Trophoblast cell (in vitro differentiated cells and primary cell): ENCODE data around the gene DGKH.

Experiments used
- DNase-seq, 2 donors: peaks; one replicate each; pipeline ENCODE4 v3.0.0-alpha.2; 2016
- H2AFZ ChIP-seq: 2 replicates; pipeline ENCODE4 v1.6.1; 2013; ENCODE audit warnings: low read length, moderate library complexity, mild to moderate bottlenecking; ENCODE audit not compliant: insufficient read depth, poor library complexity
- H2AK5ac ChIP-seq: 2 replicates; pipeline ENCODE4 v1.6.1; 2013; ENCODE audit warnings: mild to moderate bottlenecking, low read length
- H2BK120ac ChIP-seq: 2 replicates; pipeline ENCODE4 v1.6.1; 2013; ENCODE audit warnings: low read length, mild to moderate bottlenecking, moderate library complexity; ENCODE audit not compliant: insufficient read depth, poor library complexity
- H2BK12ac ChIP-seq: 2 replicates; pipeline ENCODE4 v1.6.1; 2013; ENCODE audit warnings: mild to moderate bottlenecking, low read length, moderate library complexity
- H2BK5ac ChIP-seq: 2 replicates; pipeline ENCODE4 v1.6.1; 2013; ENCODE audit warnings: low read length, low read depth, moderate library complexity, mild to moderate bottlenecking; ENCODE audit not compliant: poor library complexity
- H3K14ac ChIP-seq: 2 replicates; pipeline ENCODE4 v1.6.1; 2013; ENCODE audit warnings: mild to moderate bottlenecking, low read length
- H3K18ac ChIP-seq: 2 replicates; pipeline ENCODE4 v1.6.1; 2013; ENCODE audit warnings: mild to moderate bottlenecking, low read length
- H3K23ac ChIP-seq: 2 replicates; pipeline ENCODE4 v1.6.1; 2013; ENCODE audit warnings: low read length
- H3K27ac ChIP-seq: 2 replicates; pipeline ENCODE4 v1.5.1; 2013; ENCODE audit warnings: low read depth, mild to moderate bottlenecking, inconsistent platforms, low read length, moderate library complexity
- H3K27me3 ChIP-seq: 2 replicates; pipeline ENCODE4 v1.6.1; 2013; ENCODE audit warnings: inconsistent platforms, mild to moderate bottlenecking, low read length, moderate library complexity; ENCODE audit not compliant: insufficient read depth
- H3K36me3 ChIP-seq, 2 experiments: 1 replicate in 1 of 2; 2 replicates in 1 of 2; pipeline ENCODE4 v1.6.1; 2013; ENCODE audit warnings: low read length in 2 of 2, mild to moderate bottlenecking in 2 of 2, moderate library complexity in 1 of 2; ENCODE audit not compliant: insufficient read depth in 2 of 2, control insufficient read depth in 1 of 2
- H3K4ac ChIP-seq: 2 replicates; pipeline ENCODE4 v1.6.1; 2013; ENCODE audit warnings: low read depth, mild to moderate bottlenecking, low read length, moderate library complexity
- H3K4me1 ChIP-seq, 2 experiments: 1 replicate in 1 of 2; 2 replicates in 1 of 2; pipeline ENCODE4 v1.6.1; 2013; ENCODE audit warnings: low read length in 2 of 2, mild to moderate bottlenecking in 2 of 2, moderate library complexity in 1 of 2; ENCODE audit not compliant: insufficient read depth in 2 of 2, control insufficient read depth in 1 of 2
- H3K4me2 ChIP-seq: 2 replicates; pipeline ENCODE4 v1.6.1; 2013; ENCODE audit warnings: inconsistent platforms, mild to moderate bottlenecking, low read length, moderate library complexity
- H3K4me3 ChIP-seq: 2 replicates; pipeline ENCODE4 v1.5.1; 2013; ENCODE audit warnings: mild to moderate bottlenecking, low read depth, low read length, inconsistent platforms
- H3K79me1 ChIP-seq: one replicate; pipeline ENCODE4 v1.6.1; 2013; ENCODE audit warnings: low read length
- H3K79me2 ChIP-seq: 2 replicates; pipeline ENCODE4 v1.6.1; 2013; ENCODE audit warnings: low read length, mild to moderate bottlenecking; ENCODE audit not compliant: control insufficient read depth, insufficient read depth, poor library complexity
- H3K9ac ChIP-seq: 2 replicates; pipeline ENCODE4 v1.6.1; 2013; ENCODE audit warnings: mild to moderate bottlenecking, low read length
- H3K9me3 ChIP-seq: 2 replicates; pipeline ENCODE4 v1.6.1; 2013; ENCODE audit warnings: low read depth, mild to moderate bottlenecking, control low read depth, inconsistent platforms, low read length; ENCODE audit not compliant: insufficient read depth
- H4K12ac ChIP-seq: 2 replicates; pipeline ENCODE4 v1.6.1; 2013; ENCODE audit warnings: low read depth, mild to moderate bottlenecking, low read length, moderate library complexity
- H4K8ac ChIP-seq: 2 replicates; pipeline ENCODE4 v1.6.1; 2013; ENCODE audit warnings: low read depth, mild to moderate bottlenecking, low read length, moderate library complexity
- H4K91ac ChIP-seq: one replicate; pipeline ENCODE4 v1.6.1; 2013; ENCODE audit warnings: low read depth, mild to moderate bottlenecking, low read length, moderate library complexity
- WGBS: extraction: QIAGEN DNeasy Blood & Tissue Kit; methylation state at CpG from one replicate; pipeline ENCODE4 v1.1.7; 2013; ENCODE audit warnings: missing lambda C conversion rate; ENCODE audit not compliant: insufficient read length, insufficient coverage; ENCODE audit errors: extremely low coverage; 5-methylcytosine and 5-hydroxymethylcytosine counted together

DGKH gene

GRCh38 chr13:42100960-42101359, 52.5 kb downstream of the DGKH start:
- no peak for DNase-seq
- H3K27ac ChIP-seq = no peak overlapping the region
- H2BK12ac ChIP-seq = no peak overlapping the region
- H4K8ac ChIP-seq = no peak overlapping the region
- H3K4me2 ChIP-seq = no peak overlapping the region
- no peak overlapping the region for H3K4me3 ChIP-seq
- H4K12ac ChIP-seq = no peak overlapping the region
- H3K4me1 ChIP-seq = no peaks in the 10 kb centered on the region
- no peak overlapping the region for H3K14ac ChIP-seq
- H3K4ac ChIP-seq = no peak overlapping the region
- H3K23ac ChIP-seq = no peak overlapping the region
- H3K79me2 ChIP-seq = no peaks in the 10 kb centered on the region
- WGBS = no CpG with 5 or more reads among the region's 3 CpGs
- no peak overlapping the region for H4K91ac ChIP-seq
- H3K9ac ChIP-seq = no peak overlapping the region
- no peak overlapping the region for H2AFZ ChIP-seq
- no peak overlapping the region for H2BK5ac ChIP-seq
- H3K27me3 ChIP-seq = no peaks in the 10 kb centered on the region
- H2BK120ac ChIP-seq = no peak overlapping the region
- no peak overlapping the region for H3K18ac ChIP-seq
- H3K36me3 ChIP-seq = no peaks in the 10 kb centered on the region
- no peaks in the 10 kb centered on the region for H3K79me1 ChIP-seq
- H2AK5ac ChIP-seq = no peak overlapping the region
- no peaks in the 10 kb centered on the region for H3K9me3 ChIP-seq

DNA sequence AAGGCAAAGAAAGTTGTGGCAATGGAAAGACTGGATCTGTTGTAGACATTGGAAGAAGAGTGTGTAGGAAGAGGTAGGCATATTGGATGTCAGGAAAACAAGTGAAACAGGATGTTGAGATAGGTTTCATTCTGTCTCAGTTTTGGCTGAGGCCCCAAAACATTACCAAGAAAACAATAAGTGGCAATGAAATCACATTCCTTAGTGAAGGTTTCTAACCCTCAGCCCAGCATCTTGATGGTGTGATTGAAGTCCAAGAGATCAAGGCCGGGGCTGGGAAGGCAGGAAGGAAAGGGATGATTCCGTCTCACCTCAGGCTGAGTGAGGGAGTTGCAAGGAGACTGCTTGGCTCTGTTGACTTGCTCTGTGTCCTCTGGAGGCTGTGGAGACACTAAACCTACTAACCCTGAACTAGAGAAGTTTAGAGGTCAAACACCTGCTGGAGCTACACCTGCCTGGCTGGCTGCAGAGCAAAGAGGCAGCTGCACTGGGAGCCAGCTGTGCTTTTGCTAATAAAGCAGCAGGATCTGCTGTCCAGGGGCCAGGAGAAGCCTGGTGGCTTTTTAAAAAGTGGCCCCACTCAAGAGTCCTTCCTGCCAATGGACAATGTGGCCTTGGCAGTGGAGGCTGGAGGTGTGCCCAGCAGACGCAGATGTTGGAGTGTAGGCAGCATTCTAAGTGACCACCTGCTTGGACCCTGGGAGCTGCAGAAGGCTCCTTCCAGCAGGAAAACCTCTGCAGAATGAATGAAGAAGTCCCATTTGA, 53.6 kb downstream of the DGKH start:
- H3K79me2 ChIP-seq = no peaks in the 10 kb centered on the region
- WGBS = no CpG with 5 or more reads among the region's 3 CpGs
- H2BK120ac ChIP-seq = no peak overlapping the region
- no peak overlapping the region for H3K4me3 ChIP-seq
- H2BK12ac ChIP-seq = no peak overlapping the region
- H3K9me3 ChIP-seq = no peaks in the 10 kb centered on the region
- H2BK5ac ChIP-seq = no peak overlapping the region
- no peaks in the 10 kb centered on the region for H3K79me1 ChIP-seq
- H3K9ac ChIP-seq = no peak overlapping the region
- H4K8ac ChIP-seq = no peak overlapping the region
- no peaks in the 10 kb centered on the region for H3K27me3 ChIP-seq
- no peak overlapping the region for H4K91ac ChIP-seq
- H4K12ac ChIP-seq = no peak overlapping the region
- no peak overlapping the region for H2AFZ ChIP-seq
- H3K23ac ChIP-seq = no peak overlapping the region
- no peaks in the 10 kb centered on the region for H3K36me3 ChIP-seq
- no peak overlapping the region for H3K4me2 ChIP-seq
- no peak overlapping the region for H3K18ac ChIP-seq
- H3K4me1 ChIP-seq = no peaks in the 10 kb centered on the region
- H2AK5ac ChIP-seq = no peak overlapping the region
- no peak overlapping the region for H3K4ac ChIP-seq
- no peak overlapping the region for H3K14ac ChIP-seq
- no peak for DNase-seq
- no peak overlapping the region for H3K27ac ChIP-seq

- no peak overlapping the region for H2AK5ac ChIP-seq
- no peaks in the 10 kb centered on the region for H3K9me3 ChIP-seq
- H3K4ac ChIP-seq = no peak overlapping the region
- WGBS = no CpG with 5 or more reads among the region's 5 CpGs
- H2BK5ac ChIP-seq = no peak overlapping the region
- H3K79me2 ChIP-seq = no peaks in the 10 kb centered on the region
- H4K8ac ChIP-seq = no peak overlapping the region
- no peak overlapping the region for H3K4me2 ChIP-seq
- no peak overlapping the region for H2BK120ac ChIP-seq
- H2BK12ac ChIP-seq = no peak overlapping the region
- no peak overlapping the region for H3K23ac ChIP-seq
- peak; percentile 37 to 62 for DNase-seq
- H3K27ac ChIP-seq = no peak overlapping the region
- H3K9ac ChIP-seq = no peak overlapping the region
- H3K79me1 ChIP-seq = no peaks in the 10 kb centered on the region
- no peak overlapping the region for H3K18ac ChIP-seq
- H3K27me3 ChIP-seq = no peaks in the 10 kb centered on the region
- no peaks in the 10 kb centered on the region for H3K4me1 ChIP-seq
- no peak overlapping the region for H2AFZ ChIP-seq
- H3K4me3 ChIP-seq = no peak overlapping the region
- no peak overlapping the region for H4K91ac ChIP-seq
- no peak overlapping the region for H4K12ac ChIP-seq
- no peaks in the 10 kb centered on the region for H3K36me3 ChIP-seq
- no peak overlapping the region for H3K14ac ChIP-seq
These were observed 54.8 kb downstream of the DGKH start for GRCh38 chr13:42102961-42103865.

GRCh38 chr13:42106998-42107397, 58.5 kb downstream of the DGKH start:
- H3K4me3 ChIP-seq = no peak overlapping the region
- no peak overlapping the region for H4K12ac ChIP-seq
- no peaks in the 10 kb centered on the region for H3K79me1 ChIP-seq
- no peak overlapping the region for H3K4ac ChIP-seq
- no peaks in the 10 kb centered on the region for H3K27me3 ChIP-seq
- no peak overlapping the region for H3K18ac ChIP-seq
- H3K4me1 ChIP-seq = peaks cover 0 to 3% of the 10 kb centered on the region in 2 experiments
- no peak overlapping the region for H4K8ac ChIP-seq
- no peak for DNase-seq
- no peak overlapping the region for H3K4me2 ChIP-seq
- H2BK120ac ChIP-seq = no peak overlapping the region
- H3K9ac ChIP-seq = no peak overlapping the region
- no peak overlapping the region for H4K91ac ChIP-seq
- H3K79me2 ChIP-seq = no peaks in the 10 kb centered on the region
- H3K14ac ChIP-seq = no peak overlapping the region
- no CpG with 5 or more reads among the region's 4 CpGs for WGBS
- H2AK5ac ChIP-seq = no peak overlapping the region
- no peak overlapping the region for H2BK5ac ChIP-seq
- no peaks in the 10 kb centered on the region for H3K36me3 ChIP-seq
- H2AFZ ChIP-seq = no peak overlapping the region
- H2BK12ac ChIP-seq = no peak overlapping the region
- H3K9me3 ChIP-seq = peaks cover 1% of the 10 kb centered on the region
- no peak overlapping the region for H3K27ac ChIP-seq
- no peak overlapping the region for H3K23ac ChIP-seq
